H1 (cell line): ENCODE data around the gene GABPB2. TPM values are rescaled to one million over a fixed set of nuclear protein-coding genes. Genes with fewer than 3 reads are reported as not detected.

Experiments
- ASH2L ChIP-seq: fragments of 200-600, 300-600 bp; sonication (generic); IDR thresholded peaks from one replicate; pipeline ENCODE4 v1.7.1; 2017; ENCODE audit warnings: low read length
- EP300 ChIP-seq, 2 experiments: IDR thresholded peaks; 1 replicate in 1 of 2; 2 replicates in 1 of 2; pipeline ENCODE4 v1.6.1; 2011 to 2012; ENCODE audit warnings: low read depth in 2 of 2, low read length in 2 of 2, mild to moderate bottlenecking in 2 of 2, borderline replicate concordance in 1 of 2, inconsistent platforms in 1 of 2, moderate library complexity in 1 of 2
- GTF2F1 ChIP-seq: IDR thresholded peaks from 2 replicates; pipeline ENCODE4 v1.6.1; 2012; ENCODE audit warnings: low read depth, low read length, improper control_type of control experiment, borderline replicate concordance
- JUN ChIP-seq: IDR thresholded peaks from 2 replicates; pipeline ENCODE4 v1.6.1; 2011; ENCODE audit warnings: low read depth, mild to moderate bottlenecking, improper control_type of control experiment, low read length
- SIRT6 ChIP-seq: IDR thresholded peaks from one replicate; pipeline ENCODE4 v1.7.1; 2012; ENCODE audit warnings: low read length, inconsistent platforms
- polyA plus RNA-seq, 7 experiments: library from polyadenylated mRNA; depleted of rRNA in 3 of 7; stranded (reverse) in 5 of 7; unstranded in 2 of 7; fragments of >200 nt in 5 of 7; fragments of 200-250 nt in 2 of 7; gene quantifications; 1 replicate in 5 of 7; 2 replicates in 1 of 7; 4 replicates in 1 of 7; pipeline versions ENCODE4 v1.2.1 to v1.2.3, GENCODE V29; 2011 to 2013; ENCODE audit warnings: missing spikeins in 2 of 7, mixed read lengths in 2 of 7
- total RNA-seq: library from RNA; stranded (reverse); fragmentation: NEBNext Ultra II Directional; extraction: Animal tissue kit (Norgen Biotek cat#: 25700); gene quantifications from 2 replicates; pipeline ENCODE4 v1.2.1, GENCODE V29; 2021
- TF ChIP-seq, protein P1 (sequence below): fragments of 300-600 bp; sonication (generic); IDR thresholded peaks from 2 replicates; pipeline ENCODE4 v1.7.1; 2012; ENCODE audit warnings: low read length, moderate library complexity, mild to moderate bottlenecking, inconsistent platforms; ENCODE audit not compliant: insufficient replicate concordance

The GABPB2 gene
- total and polyA plus RNA-seq, 2 of the 8 experiments (the other 6 are each of a cell fraction or from before 2014, with no cell fraction given): 1.8 to 2.4 TPM

DNA sequence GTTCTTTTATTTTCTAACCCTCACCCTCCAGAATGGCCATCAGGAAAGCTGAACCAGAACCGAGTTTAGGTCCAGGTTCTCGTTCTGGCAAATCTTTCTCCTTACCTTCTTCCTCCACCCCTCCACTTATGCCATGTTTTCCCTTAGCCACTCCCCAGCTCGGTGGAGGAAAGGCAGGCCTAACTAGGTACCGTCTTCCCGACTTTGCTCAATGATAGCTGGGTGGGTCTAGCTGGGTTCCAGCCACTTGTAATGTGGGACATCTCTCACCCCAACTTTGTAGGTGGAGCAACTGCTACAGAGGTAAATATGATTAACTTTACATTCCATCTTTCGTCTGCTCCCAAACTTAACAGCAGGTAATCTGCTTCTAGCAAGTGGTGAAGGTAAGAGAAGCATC, 33.5 kb upstream of the GABPB2 start (continued):
- TF ChIP-seq, protein P1, sequence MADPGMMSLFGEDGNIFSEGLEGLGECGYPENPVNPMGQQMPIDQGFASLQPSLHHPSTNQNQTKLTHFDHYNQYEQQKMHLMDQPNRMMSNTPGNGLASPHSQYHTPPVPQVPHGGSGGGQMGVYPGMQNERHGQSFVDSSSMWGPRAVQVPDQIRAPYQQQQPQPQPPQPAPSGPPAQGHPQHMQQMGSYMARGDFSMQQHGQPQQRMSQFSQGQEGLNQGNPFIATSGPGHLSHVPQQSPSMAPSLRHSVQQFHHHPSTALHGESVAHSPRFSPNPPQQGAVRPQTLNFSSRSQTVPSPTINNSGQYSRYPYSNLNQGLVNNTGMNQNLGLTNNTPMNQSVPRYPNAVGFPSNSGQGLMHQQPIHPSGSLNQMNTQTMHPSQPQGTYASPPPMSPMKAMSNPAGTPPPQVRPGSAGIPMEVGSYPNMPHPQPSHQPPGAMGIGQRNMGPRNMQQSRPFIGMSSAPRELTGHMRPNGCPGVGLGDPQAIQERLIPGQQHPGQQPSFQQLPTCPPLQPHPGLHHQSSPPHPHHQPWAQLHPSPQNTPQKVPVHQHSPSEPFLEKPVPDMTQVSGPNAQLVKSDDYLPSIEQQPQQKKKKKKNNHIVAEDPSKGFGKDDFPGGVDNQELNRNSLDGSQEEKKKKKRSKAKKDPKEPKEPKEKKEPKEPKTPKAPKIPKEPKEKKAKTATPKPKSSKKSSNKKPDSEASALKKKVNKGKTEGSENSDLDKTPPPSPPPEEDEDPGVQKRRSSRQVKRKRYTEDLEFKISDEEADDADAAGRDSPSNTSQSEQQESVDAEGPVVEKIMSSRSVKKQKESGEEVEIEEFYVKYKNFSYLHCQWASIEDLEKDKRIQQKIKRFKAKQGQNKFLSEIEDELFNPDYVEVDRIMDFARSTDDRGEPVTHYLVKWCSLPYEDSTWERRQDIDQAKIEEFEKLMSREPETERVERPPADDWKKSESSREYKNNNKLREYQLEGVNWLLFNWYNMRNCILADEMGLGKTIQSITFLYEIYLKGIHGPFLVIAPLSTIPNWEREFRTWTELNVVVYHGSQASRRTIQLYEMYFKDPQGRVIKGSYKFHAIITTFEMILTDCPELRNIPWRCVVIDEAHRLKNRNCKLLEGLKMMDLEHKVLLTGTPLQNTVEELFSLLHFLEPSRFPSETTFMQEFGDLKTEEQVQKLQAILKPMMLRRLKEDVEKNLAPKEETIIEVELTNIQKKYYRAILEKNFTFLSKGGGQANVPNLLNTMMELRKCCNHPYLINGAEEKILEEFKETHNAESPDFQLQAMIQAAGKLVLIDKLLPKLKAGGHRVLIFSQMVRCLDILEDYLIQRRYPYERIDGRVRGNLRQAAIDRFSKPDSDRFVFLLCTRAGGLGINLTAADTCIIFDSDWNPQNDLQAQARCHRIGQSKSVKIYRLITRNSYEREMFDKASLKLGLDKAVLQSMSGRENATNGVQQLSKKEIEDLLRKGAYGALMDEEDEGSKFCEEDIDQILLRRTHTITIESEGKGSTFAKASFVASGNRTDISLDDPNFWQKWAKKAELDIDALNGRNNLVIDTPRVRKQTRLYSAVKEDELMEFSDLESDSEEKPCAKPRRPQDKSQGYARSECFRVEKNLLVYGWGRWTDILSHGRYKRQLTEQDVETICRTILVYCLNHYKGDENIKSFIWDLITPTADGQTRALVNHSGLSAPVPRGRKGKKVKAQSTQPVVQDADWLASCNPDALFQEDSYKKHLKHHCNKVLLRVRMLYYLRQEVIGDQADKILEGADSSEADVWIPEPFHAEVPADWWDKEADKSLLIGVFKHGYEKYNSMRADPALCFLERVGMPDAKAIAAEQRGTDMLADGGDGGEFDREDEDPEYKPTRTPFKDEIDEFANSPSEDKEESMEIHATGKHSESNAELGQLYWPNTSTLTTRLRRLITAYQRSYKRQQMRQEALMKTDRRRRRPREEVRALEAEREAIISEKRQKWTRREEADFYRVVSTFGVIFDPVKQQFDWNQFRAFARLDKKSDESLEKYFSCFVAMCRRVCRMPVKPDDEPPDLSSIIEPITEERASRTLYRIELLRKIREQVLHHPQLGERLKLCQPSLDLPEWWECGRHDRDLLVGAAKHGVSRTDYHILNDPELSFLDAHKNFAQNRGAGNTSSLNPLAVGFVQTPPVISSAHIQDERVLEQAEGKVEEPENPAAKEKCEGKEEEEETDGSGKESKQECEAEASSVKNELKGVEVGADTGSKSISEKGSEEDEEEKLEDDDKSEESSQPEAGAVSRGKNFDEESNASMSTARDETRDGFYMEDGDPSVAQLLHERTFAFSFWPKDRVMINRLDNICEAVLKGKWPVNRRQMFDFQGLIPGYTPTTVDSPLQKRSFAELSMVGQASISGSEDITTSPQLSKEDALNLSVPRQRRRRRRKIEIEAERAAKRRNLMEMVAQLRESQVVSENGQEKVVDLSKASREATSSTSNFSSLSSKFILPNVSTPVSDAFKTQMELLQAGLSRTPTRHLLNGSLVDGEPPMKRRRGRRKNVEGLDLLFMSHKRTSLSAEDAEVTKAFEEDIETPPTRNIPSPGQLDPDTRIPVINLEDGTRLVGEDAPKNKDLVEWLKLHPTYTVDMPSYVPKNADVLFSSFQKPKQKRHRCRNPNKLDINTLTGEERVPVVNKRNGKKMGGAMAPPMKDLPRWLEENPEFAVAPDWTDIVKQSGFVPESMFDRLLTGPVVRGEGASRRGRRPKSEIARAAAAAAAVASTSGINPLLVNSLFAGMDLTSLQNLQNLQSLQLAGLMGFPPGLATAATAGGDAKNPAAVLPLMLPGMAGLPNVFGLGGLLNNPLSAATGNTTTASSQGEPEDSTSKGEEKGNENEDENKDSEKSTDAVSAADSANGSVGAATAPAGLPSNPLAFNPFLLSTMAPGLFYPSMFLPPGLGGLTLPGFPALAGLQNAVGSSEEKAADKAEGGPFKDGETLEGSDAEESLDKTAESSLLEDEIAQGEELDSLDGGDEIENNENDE: no peak
- no peak for TF ChIP-seq GTF2F1
- no peak for TF ChIP-seq EP300 (IDR thresholded peaks at IDR 0.05; ENCODE audit: borderline replicate concordance in 1 of 2, low read depth in 2 of 2, low read length in 2 of 2)
- no peak for TF ChIP-seq SIRT6
- no peak for TF ChIP-seq ASH2L
- TF ChIP-seq JUN: no peak
- TF ChIP-seq, all 59 proteins: peak for 0
